ENCODE measurements around the gene NFRKB.

GRCh38 chr11:129930296-129930695 lies 34.9 kb upstream of the NFRKB start:
- no peak for TF ChIP-seq CTCF (IDR thresholded peaks at IDR 0.05)
- TF ChIP-seq POLR2A (IDR thresholded peaks at IDR 0.05): no peak
- TF ChIP-seq POLR2AphosphoS5 (IDR thresholded peaks at IDR 0.05): no peak

All from prostate gland (tissue), 2 donors.